Transverse colon (tissue), 4 donors: ENCODE results near the gene CYP2A7. TPM values are rescaled to one million over a fixed set of nuclear protein-coding genes. Genes with fewer than 3 reads are reported as not detected.
"Not testable (repeated sequence)": the region's sequence is repeated elsewhere in the genome, so short reads cannot be mapped to it uniquely, and the experiment has no call there.

Source experiments
- DNase-seq: peaks from one replicate; pipeline ENCODE4 v3.0.0-alpha.2; 2019
- H3K27ac ChIP-seq, 4 donors: fragments of 200-600 bp; sonication (generic); 2 replicates each; pipeline ENCODE4 v1.5.1; 2016 to 2018; ENCODE audit warnings: inconsistent platforms in 4 of 4
- H3K27me3 ChIP-seq: fragments of 200-600 bp; sonication (generic); 2 replicates; pipeline ENCODE4 v1.5.1; 2017; ENCODE audit warnings: inconsistent platforms
- H3K36me3 ChIP-seq, 4 donors: fragments of 200-600 bp; sonication (generic); 2 replicates each; pipeline ENCODE4 v1.5.1; 2017 to 2019; ENCODE audit warnings: inconsistent platforms in 4 of 4
- H3K4me1 ChIP-seq, 4 donors: fragments of 200-600 bp; sonication (generic); 2 replicates each; pipeline ENCODE4 v1.5.1; 2017 to 2020; ENCODE audit warnings: inconsistent platforms in 4 of 4
- H3K4me3 ChIP-seq, 4 donors: fragments of 200-600 bp; sonication (generic); 1 replicate in 1 of 4; 2 replicates in 3 of 4; pipeline versions ENCODE4 v1.5.1 to v1.6.1; 2017 to 2019; ENCODE audit warnings: inconsistent platforms in 4 of 4
- H3K9me3 ChIP-seq, 2 donors: fragments of 200-600 bp; sonication (generic); 2 replicates each; pipeline ENCODE4 v1.5.1; 2017 to 2019; ENCODE audit warnings: inconsistent platforms in 2 of 2
- CTCF ChIP-seq, 5 experiments: fragments of 200-600 bp in 3 of 5; fragments of 450-650 bp in 2 of 5; sonication (generic) in 3 of 5; IDR thresholded peaks; 1 replicate in 2 of 5; 2 replicates in 3 of 5; pipeline ENCODE4 v1.5.1; 2016 to 2017; ENCODE audit warnings: antibody characterized with exemption in 5 of 5, inconsistent platforms in 3 of 5, mild to moderate bottlenecking in 2 of 5, moderate library complexity in 1 of 5
- EP300 ChIP-seq: sonication (generic); formaldehyde crosslinking; IDR thresholded peaks from one replicate; pipeline ENCODE4 v1.6.1; 2017; ENCODE audit warnings: antibody characterized with exemption, low read depth
- POLR2A ChIP-seq: fragments of 450-650 bp; IDR thresholded peaks from one replicate; pipeline ENCODE4 v1.6.1; 2016; ENCODE audit warnings: antibody characterized with exemption, mild to moderate bottlenecking, moderate library complexity
- POLR2AphosphoS5 ChIP-seq, 3 donors: sonication (generic); formaldehyde crosslinking; IDR thresholded peaks; one replicate each; pipeline ENCODE4 v1.6.1; 2016; ENCODE audit warnings: antibody characterized with exemption in 3 of 3
- WGBS, 2 donors: methylation state at CpG; one replicate each; pipeline ENCODE4 v1.1.5; 2018; ENCODE audit warnings: low coverage in 1 of 2; 5-methylcytosine and 5-hydroxymethylcytosine counted together
- in situ Hi-C, 4 donors: fragments of 200-750 bp; cut with MboI; loops; one replicate each; pipeline versions ENCODE4 v1.15.0 to v1.15.1; 2017; ENCODE audit warnings: low sequenced_read_pairs in 3 of 4, low pct_ligation_motif_present in 1 of 4, low pct_unique_long_range_greater_than_20kb in 1 of 4
- intact Hi-C: fragments of 100-400 bp; cut with DNase I; formaldehyde crosslinking; loops from one replicate; pipeline ENCODE4 v1.15.1; 2023; ENCODE audit warnings: low total_unique reads
- total RNA-seq, 4 donors: library from RNA; depleted of rRNA; stranded (reverse); fragments of >200 nt; gene quantifications; one replicate each; pipeline ENCODE4 v1.1.0, GENCODE V29; 2016

Gene CYP2A7
- not detected for total RNA-seq

- DNase-seq: not testable (repeated sequence)
These were observed at the start of gene CYP2A7 for GRCh38 chr19:40882062-40882461. Gene CYP2A7, minus strand, starts transcription at chr19:40882231. Its CDS starts 21 bp downstream, at chr19:40882210.

GRCh38 chr19:40930799-40931198, 48.8 kb upstream of the CYP2A7 start:
- H3K4me3 ChIP-seq, H3K27me3 ChIP-seq, H3K4me1 ChIP-seq, H3K27ac ChIP-seq, H3K36me3 ChIP-seq, intact Hi-C loops, H3K9me3 ChIP-seq, in situ Hi-C loops, DNase-seq: not testable (repeated sequence)
- 80 to 83% methylated on average over 1 to 2 of the region's 2 CpGs for WGBS, 2 donors

More at GRCh38 chr19:40882062-40882461, at the start of gene CYP2A7:
- H3K4me3 ChIP-seq, H3K36me3 ChIP-seq, H3K4me1 ChIP-seq, H3K9me3 ChIP-seq, H3K27me3 ChIP-seq, intact Hi-C loops, H3K27ac ChIP-seq: not testable (repeated sequence)
- in situ Hi-C loops: loop anchor here in 1 of 4 donors (5.0 kb wide), 1 partner anchor 35 kb away; no protein-coding TSS in a partner anchor
- WGBS, 2 donors: 79 to 100% methylated on average over 1 to 3 of the region's 3 CpGs

- H3K4me3 ChIP-seq, H3K27ac ChIP-seq, H3K9me3 ChIP-seq, intact Hi-C loops, H3K27me3 ChIP-seq, DNase-seq, H3K36me3 ChIP-seq, in situ Hi-C loops, H3K4me1 ChIP-seq: not testable (repeated sequence)
- WGBS, 2 donors: 67 to 70% methylated on average over 1 to 3 of the region's 3 CpGs
These were observed 47.9 kb upstream of the CYP2A7 start for GRCh38 chr19:40929942-40930341.

GRCh38 chr19:40928850-40929249, 46.8 kb upstream of the CYP2A7 start:
- TF ChIP-seq EP300 (no peak), POLR2AphosphoS5 (IDR thresholded peaks at IDR 0.05) (no peak), CTCF (IDR thresholded peaks at IDR 0.05) (no peak), POLR2A (no peak)
- Histone ChIP-seq H3K4me1 (peaks cover 0 to 6% (median 5%) of the 10 kb centered on the region in 4 donors), H3K27me3 (peaks cover 4% of the 10 kb centered on the region), H3K9me3 (no peaks in the 10 kb centered on the region), H3K36me3 (no peaks in the 10 kb centered on the region), H3K27ac (no peak overlapping the region), H3K4me3 (no peak overlapping the region)
- in situ Hi-C loops: no loop called here
- intact Hi-C loops: no loop called here
- DNase-seq: no peak
- 91% methylated on average over 1 of the region's 1 CpG; no CpG with 5 or more reads in 1 of the 2 donors for WGBS, 2 donors

- Histone ChIP-seq H3K36me3 (no peaks in the 10 kb centered on the region), H3K27me3 (no peaks in the 10 kb centered on the region), H3K4me1 (peaks cover 0 to 17% (median 7%) of the 10 kb centered on the region in 4 donors), H3K9me3 (no peaks in the 10 kb centered on the region), H3K4me3 (no peak overlapping the region), H3K27ac (no peak overlapping the region)
- WGBS, 2 donors: 93 to 100% methylated on average over 2 to 3 of the region's 3 CpGs
- in situ Hi-C loops (no loop called here), intact Hi-C loops (no loop called here)
- TF ChIP-seq CTCF (IDR thresholded peaks at IDR 0.05) (no peak), POLR2A (no peak), POLR2AphosphoS5 (IDR thresholded peaks at IDR 0.05) (no peak), EP300 (no peak)
- no peak for DNase-seq
These were observed 45.5 kb upstream of the CYP2A7 start for GRCh38 chr19:40927567-40927966.

- intact Hi-C loops, H3K4me3 ChIP-seq: not testable (repeated sequence)
These were observed 44.2 kb upstream of the CYP2A7 start for GRCh38 chr19:40926276-40926675.

More at GRCh38 chr19:40926276-40926675, 44.2 kb upstream of the CYP2A7 start:
- DNase-seq, H3K9me3 ChIP-seq, H3K27ac ChIP-seq, H3K36me3 ChIP-seq, H3K27me3 ChIP-seq, in situ Hi-C loops: not testable (repeated sequence)
- H3K4me1 ChIP-seq: peaks cover 9 to 30% (median 17%) of the 10 kb centered on the region in 4 donors
- WGBS, 2 donors: 85% methylated on average over 1 of the region's 1 CpG; no CpG with 5 or more reads in 1 of the 2 donors
